GM21786 (cell line): ENCODE results near the gene PRPF31.

Experiments used
- ATAC-seq: cut with Tn5 transposase; IDR thresholded peaks from one replicate; pipeline ENCODE4 v1.9.1; 2021; ENCODE audit not compliant: unreplicated experiment

The PRPF31 gene

DNA sequence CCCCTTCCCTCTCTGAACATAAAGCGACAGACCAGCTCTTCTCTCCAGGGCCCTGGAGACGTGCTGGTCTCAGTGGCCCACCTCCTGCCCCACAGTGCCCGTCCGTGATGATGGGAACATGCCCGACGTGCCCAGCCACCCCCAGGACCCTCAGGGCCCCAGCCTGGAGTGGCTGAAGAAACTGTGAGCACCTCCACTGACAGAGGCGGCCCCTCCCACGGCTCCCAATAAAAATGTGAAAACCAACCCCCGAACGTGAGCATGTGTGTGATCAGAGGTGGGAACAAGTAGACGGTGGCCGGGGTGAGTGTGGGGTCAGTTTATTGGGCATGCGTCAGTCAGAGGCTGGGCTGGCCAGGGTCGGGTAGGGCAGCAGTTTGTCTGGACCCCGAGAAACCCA lies 8.8 kb upstream of the PRPF31 start:
- no peak for ATAC-seq

DNA sequence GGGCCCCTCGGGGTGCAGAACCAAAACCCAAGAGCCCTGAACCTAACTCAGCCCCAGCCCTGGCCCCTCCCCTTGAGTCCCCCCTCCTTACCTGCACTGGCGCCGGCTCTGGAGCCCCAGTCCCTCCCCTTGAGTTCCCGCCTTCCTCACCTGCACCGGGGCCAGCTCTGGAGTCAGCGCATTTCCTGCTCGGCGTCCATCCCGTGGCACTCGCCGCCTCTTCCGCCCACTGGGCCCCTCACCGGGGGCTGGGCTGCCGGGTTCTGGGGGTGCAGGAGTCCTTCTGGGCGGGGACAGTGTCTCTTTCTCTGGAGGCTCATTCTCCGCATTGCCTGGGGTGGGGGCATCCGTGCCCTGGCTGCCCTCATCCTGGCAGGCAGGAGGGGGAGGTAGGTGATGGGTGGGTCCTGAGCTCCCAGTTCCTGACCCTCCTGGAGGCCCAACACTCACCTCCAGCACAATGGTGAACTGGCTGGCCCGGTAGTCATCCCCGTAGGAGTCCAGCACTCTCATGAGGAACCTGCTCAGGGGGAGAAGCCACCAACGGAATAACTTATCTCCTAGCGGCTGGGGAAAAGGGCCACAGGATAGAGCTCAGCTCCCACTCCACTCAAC lies 7.6 kb upstream of the PRPF31 start:
- ATAC-seq: no peak

DNA sequence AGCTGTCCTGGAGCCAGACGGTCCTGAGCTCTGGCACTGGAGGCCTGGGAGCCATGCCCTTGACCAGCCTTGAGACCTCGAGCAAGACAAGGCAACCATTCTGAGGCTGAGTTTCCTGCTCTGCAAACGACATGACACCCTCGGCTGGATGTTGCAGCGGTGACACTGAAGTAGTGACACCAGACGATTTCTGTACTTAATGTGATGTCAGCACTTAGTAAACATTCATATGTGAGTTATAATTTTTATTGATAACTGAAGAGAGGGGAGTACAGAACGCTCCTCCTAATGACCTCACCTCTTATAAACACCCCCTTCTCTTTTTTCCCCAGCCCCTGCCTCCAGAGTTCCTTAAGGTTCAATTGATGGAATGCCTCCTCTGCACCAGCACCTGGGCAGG lies 7.1 kb upstream of the PRPF31 start:
- ATAC-seq: no peak

DNA sequence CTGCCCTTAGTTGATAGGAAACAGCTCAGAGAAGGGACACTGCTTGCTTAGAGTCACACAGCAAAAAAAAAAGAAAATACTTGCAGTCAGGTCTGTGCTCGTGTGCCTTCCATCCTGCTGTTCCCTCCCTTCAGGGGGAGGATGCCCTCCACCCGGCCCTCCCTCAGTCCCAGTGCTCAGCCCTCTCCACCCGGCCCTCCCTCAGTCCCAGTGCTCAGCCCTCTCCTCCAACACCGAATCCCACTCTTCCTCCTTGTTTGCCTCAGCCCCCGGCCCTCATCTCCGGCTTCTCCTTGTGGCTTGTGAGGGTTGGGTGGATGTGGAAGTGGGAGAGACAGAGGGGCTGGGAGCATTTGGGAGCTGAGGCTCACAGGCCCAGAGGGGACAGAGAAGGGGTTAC lies 5.9 kb upstream of the PRPF31 start:
- no peak for ATAC-seq

DNA sequence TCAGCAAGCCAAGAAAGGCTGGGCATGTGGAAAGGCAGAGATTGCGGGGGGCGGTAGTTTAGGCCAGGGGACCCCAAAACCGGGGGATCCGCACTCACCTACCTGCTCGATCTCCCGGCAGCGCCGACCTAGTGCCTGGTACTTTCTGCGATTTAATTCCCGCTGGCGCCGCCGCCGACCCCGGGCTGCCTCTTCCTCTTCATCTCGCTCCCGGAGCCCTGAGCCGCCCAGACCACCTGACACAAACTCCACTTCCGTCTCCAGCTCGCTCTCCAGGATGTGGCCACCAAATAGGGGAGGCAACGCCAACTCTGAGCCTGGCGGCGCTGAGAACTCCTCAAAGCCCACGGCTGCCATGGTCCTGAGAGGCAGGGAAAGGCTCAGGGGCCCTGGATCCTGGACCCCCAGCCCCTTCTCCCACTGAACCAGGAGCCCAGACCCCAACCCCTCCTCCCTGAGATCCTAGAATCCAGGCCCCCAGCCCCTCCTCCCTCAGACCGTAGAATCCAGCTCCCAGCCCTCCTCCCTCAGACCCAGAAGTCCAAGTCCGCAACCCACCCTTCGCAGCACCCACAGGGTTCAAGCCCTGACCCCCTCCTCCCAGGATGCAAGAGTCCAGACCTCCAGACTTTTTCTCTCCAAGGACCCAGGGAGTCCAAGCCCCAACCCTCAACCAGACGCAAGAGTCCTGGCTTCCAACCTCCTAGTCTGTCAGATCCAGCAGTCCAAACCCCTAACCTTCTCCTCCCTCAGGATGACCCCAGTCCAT lies 1.0 kb upstream of the PRPF31 start:
- ATAC-seq: no peak

DNA sequence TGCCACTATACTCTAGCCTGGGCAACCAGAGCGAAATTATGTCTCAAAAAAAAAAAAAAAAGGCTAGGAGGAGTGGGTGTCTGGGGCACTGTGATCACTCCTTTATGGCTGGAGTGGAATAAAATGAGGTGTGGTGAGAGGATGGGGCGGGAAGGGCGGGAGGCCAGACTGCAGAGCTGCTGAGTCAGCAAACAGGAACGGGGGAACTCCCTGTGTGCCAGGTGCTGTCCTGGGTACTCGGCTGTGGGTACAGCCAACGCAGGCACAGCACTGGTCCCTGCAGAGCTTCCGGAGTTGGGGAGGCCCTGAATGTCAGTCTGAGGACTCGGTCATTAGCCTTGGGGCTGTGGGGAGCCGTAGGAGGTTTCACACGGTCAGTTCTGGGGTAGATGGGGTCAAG lies 5.7 kb downstream of the PRPF31 start:
- ATAC-seq: no peak

DNA sequence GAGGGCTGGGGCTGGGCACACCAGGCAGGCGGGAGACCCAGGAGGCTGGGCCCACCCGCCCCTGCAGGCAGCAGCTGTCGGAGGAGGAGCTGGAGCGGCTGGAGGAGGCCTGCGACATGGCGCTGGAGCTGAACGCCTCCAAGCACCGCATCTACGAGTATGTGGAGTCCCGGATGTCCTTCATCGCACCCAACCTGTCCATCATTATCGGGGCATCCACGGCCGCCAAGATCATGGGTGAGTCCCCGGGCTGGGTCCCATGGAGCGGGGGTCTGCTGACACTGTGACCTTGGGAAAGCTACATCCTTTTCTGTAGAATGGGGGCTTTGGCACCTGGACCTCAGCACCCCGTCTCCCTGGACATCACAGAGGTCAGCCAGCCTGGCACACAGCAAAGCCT lies 8.1 kb downstream of the PRPF31 start:
- no peak for ATAC-seq

DNA sequence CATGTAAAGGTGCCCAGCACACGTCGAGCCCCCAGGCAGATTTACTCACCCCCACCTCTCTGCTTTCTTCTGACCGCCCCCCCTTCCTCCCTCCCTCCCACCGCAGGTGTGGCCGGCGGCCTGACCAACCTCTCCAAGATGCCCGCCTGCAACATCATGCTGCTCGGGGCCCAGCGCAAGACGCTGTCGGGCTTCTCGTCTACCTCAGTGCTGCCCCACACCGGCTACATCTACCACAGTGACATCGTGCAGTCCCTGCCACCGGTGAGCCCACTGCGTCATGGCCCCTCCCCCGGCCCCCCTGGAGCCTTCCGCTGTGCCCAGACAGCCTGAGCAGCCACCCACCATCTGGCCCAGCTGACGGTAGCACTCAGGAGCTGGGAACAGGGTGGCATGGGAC lies 8.8 kb downstream of the PRPF31 start:
- ATAC-seq: no peak

DNA sequence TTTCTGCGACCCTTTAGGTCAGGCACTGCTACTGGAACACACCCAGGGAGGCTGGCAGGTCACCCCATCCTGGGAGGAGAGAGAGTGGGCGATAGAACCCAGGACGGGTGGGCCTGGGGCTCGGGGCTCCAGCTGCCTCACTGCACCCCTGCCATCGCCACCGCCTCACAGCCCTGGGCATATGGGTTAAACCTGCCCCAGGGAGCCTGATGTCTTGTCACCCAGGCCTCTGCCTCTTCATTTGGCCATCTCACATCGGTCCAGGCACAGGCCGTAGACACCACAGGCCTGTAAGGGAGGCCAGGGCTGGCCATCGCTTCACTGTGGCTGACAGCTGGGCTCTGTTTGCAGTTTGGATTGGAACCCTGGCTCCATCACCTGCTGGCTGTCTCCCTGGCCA lies 10.2 kb downstream of the PRPF31 start:
- no peak for ATAC-seq

DNA sequence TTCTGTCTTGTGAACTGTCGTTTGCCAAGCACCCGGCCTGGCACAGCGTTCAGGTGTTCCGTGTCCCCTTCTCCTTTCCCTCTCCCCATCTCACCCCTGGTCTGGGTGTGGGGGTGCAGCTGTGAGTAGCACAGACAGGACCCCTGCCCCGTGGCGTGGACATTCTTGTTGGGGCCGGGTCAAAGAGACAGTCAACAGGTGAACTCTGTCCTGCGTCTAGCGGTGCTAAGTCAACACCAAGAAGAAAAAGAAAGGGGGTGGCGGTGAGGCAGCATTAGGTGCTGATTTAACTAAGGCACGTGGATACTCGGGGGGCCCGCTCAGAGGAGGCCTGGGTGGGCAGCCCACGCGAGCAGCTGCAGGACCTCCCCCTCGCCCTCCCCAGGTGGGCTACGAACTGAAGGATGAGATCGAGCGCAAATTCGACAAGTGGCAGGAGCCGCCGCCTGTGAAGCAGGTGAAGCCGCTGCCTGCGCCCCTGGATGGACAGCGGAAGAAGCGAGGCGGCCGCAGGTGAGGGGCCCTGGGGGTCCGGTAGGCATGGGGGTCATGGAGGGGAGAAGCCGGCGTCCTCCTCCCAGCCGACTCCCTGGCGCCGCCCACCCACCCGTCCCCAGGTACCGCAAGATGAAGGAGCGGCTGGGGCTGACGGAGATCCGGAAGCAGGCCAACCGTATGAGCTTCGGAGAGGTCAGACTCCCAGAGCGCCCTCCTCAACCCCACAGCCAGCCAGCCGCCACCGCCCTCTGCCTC lies 12.3 kb downstream of the PRPF31 start:
- no peak for ATAC-seq

DNA sequence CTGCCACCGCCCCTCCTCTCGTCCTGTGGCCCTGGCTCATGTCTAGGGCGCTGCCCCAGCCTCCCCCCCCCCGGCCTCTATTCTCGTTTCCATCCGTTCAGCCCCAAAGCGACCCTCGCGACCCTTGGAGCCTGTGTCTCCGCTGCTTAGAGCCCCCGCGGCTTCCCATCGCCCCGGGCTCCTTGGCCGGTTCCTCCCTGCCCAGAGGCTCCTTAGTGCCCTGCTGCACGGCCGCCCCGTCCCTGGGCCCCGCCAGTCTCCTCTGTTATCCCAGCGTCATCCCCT lies 12.8 kb downstream of the PRPF31 start:
- ATAC-seq: no peak

DNA sequence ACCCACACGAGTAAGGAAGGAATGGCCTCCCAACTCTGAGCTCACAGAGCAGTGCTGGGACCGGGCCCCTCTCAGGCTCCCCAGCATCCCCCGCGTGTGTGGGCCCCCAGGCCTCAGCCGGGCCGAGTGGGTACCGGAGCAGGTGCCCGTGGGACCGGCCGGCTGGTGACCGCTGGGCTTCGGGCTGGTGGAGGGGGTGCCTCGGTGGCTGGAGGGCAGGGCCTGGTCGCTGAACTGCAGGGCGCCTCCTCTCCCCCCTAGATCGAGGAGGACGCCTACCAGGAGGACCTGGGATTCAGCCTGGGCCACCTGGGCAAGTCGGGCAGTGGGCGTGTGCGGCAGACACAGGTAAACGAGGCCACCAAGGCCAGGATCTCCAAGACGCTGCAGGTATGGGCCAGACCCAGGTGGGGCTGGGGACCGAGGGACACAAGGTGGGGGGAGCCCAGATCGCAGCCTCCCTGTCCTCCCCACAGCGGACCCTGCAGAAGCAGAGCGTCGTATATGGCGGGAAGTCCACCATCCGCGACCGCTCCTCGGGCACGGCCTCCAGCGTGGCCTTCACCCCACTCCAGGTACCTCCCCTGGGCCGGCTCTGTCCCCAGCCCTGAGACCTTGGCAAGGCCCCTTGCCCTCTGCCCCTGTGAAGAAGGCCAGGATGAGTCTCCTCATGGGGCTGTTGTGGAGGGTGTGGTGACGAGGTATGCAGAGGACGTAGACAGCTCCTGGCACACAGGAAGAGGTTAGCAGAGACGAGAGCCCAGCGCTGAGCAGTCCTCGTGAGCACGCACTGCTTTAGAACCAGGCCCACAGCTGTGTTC lies 13.5 kb downstream of the PRPF31 start:
- no peak for ATAC-seq

DNA sequence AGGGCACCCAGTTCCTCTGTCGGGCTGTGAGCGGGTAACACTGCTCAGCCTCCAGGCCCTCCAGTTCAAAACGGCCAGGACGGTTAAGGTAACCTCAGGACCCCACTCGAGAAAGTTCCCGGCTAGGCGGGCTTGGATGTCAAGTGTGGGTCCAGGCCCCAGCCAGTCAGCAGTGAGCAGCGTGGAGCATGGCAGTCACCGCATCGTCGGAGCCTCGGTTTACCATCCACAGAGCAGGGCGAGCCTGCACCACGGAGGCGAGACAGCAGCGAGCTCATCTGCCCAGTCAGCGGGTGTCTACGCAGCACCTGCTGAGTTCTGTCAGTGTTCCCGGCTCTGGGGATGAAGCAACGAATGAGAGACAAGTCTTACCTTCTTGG lies 14.1 kb downstream of the PRPF31 start:
- no peak for ATAC-seq

DNA sequence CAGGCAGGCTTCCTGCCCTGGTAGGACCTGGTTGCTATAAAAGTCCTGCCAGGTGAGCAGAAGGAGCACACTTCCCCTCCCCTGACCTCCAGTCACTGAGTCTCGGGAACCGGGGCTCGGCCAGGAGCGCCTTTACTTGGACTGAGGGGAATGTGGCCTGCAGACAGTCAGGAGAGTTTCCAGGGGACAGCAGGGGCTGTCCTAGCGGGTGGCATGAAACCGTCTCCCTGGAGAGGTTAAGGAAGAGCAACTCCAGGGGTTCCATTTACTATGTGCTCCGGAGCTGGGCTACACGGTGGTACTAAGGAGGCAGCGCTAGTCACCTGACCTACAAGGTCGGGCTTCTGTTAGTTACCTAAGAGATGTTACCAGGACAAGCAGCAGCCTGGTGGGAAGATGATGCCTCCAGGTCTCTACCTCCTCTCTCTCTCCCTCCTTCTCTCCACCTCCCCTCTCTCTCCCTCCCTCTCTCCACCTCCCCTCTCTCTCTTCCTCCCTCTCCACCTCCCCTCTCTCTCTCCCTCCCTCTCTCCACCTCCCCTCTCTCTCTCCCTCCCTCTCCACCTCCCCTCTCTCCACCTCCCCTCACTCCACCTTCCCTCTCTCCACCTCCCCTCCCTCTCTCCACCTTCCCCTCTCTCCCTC lies 17.9 kb downstream of the PRPF31 start:
- ATAC-seq: no peak

DNA sequence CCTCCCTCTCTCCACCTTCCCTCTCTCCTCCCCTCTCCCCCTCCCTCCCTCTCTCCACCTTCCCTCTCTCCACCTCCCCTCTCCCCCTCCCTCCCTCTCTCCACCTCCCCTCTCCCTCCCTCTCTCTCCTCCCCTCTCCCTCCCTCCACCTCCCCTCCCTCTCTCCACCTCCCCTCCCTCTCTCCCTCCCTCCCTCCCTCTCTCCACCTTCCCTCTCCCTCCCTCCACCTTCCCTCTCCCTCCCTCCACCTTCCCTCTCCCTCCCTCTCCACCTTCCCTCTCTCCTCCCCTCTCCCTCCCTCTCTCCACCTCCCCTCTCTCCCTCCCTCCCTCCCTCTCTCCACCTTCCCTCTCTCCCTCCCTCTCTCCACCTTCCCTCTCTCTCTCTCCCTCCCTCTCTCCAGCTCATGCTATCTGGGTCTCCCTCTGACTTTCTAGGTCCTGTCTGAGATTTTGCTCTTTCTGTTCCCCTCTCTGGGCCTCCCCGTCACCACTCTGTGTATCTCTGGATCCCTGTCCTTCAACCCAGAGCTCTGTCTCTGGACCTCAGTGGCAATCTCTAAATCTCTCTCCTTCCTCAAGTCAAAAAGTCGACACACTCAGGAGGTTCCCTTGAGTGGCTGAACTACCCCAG lies 18.5 kb downstream of the PRPF31 start:
- ATAC-seq: no peak

DNA sequence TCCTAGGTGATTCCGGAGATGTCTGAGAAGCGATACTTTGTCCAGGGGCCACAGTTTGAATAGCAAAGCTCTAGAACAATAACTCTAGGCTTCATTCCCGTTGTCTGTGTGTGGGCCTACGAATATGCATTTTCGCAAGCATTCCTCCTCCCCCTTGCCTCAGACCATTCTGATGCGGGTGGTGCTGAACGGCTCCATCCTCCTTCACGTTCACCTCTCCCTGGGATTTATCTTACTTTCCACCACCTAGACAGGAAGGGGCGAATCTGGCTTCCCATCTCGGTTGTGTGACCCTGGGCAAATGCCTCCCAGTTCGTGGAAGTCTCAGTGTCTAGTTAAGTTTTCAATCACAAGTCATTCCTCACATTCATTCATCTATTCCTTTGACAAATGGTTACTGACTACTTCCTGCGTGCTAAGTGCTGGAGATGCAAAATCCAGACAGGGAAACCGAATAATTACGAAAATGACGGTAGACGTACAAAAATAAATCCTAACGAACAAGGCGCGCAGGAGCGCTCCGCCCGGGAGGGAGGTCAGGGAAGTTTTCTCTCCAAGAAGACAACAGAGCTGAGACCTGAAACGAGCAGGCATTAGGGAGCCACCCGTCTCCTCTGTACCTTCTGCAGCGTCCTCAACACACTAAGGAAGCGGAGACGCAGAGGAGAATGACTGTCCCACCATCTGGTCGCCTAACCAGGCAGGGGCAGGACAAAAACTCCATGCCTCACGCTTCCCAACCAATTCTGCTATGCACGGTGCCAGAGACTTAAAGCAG lies 20.7 kb downstream of the PRPF31 start:
- ATAC-seq: no peak

DNA sequence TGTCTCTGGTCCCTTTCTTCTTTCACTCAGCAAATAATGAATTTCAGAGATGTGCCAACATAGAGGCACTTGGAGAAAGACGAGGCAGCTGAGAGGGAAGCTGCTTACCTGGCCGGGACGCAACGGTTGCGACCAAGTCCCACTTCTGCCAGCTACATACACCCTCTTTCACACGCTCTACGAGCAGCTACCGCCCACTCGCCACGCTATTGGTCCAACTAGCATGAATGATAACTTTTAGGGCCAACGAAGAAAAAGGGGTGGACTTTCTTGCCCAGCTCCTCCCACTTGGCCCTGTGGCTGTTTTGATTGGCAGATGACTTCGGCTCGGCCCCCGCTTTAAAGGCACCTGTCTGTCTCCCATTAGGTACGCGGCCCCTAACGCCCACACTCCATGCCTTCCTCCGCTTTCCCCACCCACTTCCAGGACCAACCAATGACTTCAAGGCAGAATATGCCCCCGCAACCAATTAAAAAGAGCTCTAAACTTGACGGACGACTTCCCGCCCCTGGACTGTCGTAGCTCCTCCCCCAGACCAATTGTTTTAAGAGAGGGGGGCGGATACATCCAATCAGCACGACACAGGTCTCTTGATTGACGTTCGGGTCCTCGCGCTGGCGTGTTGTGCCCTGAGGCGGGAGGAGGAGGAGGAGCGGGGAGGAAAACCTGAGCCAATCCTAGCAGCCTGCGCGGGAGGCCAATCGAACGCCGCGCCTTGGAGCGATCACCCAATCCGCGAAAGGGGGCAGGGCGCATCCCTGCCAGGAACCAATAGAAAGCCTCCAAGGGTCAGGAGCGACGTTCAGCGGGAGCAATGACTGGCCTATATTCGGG lies 21.5 kb downstream of the PRPF31 start:
- peak; percentile 80 for ATAC-seq

DNA sequence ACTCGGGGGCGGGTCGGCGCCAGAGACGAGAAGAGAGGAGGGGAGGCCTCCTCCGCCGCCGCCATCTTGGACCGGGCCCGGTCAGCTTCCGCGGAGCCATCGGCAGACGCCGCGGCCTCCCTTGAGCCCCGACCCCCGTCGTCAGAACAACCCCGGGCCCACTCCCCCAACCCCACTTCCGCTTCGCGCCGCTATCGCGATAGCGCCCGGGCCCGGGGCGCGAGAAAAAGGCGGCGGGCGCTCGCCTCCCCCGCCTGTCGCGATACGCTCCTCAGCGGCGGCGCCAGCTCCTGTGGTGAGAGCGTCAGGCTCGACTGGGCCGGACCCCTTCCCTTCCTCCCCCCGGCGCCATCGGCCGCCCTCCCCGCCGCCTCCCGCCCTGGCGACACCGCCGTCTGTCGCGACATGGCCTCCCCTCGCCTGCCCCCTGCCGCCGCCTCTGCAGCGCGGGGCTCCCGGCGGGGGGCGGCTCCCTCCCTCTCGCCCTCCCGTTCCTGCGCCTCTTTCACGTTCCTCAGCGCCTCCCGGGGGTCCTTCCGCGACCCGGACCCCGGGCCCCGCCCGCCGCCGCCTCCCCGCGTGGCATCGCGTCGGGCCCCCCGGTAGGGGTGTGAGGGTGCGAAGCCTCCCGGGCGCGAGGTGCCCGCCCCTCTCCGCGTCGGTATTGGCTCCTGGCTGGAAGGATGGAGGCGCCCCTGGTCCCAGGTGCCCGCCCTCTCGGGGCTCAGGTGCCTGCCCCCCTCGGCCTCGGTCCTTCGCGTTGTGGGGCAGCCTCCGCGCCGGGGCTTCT lies 22.3 kb downstream of the PRPF31 start, which contains the start of gene CNOT3:
Gene CNOT3 (plus strand): TSS at position 64 of the 790 bp plus-strand sequence. CDS start 5,217 bp downstream, outside the sequence.
- no peak for ATAC-seq
